ENCODE measurements around the gene CACNG8.

CACNG8 gene

DNA sequence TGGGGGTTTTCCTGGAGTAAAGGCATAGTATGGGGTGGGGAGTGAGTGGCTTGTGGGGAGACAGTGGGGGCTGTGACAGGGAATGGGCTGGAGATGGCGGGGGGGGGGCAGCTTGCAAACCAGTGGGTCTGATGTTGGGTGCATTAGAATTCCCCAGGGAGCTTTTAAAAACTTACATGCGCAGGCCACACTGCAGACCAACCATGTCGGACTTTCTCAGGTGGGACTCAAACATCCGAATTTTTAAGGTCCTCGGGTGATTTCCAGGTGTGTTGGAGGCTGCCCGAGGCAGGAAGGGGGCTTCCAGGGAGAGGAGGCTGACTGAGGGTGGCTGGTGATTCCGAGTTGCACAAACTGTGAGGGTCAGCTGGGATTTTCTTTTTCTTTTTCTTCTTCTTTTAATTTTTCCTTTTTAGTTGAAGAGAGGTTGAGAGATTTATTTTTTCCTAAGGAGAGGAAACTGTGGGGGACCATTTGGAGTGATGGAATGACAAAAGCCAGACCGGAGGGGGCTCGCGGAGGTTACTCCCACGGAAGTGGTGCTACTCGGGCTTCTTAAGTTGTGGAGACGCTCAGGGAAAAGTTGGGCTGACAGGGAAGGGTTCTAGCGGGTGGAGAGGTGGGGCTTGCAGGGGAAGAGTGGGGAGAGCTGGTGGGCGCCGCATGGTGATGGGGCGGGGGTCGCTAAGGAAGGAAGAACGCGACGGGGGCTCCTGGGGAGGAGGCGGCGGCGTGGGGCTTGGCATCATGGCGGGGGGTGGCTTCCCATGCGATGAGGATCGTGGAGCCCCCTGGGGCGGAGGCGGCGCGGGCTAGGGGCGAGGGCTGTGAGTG lies 997 bp upstream of the CACNG8 start:
- DNase-seq (ENCODE audit: low read depth), result no peak

DNA sequence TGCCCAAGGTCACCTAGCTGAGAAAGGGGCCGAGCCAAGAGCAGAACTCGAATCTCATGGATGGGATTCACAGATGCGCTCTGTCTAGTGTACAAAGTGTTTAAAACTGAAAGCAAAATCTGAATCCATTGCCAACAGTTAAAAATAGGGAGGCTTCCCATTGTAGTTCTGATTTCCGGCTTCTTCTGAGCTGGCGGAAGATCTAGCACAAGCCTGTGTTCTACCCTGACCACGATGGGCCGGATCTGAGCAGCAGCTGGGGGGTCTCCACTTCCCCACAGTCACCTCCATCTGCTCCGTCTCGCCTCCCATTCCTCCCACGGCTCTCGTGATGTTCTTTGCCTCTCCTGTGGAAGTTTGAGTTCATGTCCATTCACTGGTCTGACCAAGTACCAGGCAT lies 2.4 kb downstream of the CACNG8 start:
- no peak for DNase-seq (ENCODE audit: low read depth)

DNA sequence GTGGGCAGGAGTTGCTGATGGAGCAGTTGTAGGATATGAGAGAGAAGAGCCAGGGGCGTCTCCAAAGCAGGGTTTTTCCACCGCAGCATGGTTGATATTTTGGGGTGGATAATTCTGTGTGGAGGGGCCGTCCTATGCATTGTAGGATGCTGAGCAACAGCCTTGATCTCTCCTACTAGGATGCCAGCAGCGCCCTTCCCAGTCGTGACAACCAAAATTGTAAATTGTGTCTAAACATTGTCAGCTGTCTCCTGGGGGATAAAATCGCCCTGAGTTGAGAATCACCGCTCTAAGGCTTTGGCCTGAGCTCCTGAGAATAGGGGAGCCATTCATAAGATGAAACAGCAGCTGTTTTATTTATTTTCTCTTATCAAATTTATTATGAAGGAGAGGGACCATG lies 4.2 kb downstream of the CACNG8 start:
- no peak for DNase-seq (ENCODE audit: low read depth)

DNA sequence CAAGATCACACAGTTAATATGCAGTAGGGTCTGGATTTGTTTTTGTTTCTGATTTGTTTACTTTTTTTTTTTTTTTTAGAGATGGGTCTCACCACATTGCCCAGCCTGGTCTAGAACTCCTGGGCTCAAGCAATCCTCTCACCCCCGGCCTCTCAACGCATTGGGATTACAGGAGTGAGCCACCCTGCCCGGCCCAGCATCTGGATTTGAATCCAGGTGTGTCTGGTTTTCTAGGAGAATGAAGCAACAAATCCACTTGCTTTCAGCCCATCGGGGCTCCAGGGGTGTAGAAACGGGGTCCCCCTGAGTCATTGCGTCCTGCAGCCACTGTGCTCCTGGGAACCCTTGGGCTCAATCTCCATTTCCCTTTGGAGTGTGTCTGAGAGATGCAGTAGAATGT lies 6.6 kb downstream of the CACNG8 start:
- no peak for DNase-seq (ENCODE audit: low read depth)

DNA sequence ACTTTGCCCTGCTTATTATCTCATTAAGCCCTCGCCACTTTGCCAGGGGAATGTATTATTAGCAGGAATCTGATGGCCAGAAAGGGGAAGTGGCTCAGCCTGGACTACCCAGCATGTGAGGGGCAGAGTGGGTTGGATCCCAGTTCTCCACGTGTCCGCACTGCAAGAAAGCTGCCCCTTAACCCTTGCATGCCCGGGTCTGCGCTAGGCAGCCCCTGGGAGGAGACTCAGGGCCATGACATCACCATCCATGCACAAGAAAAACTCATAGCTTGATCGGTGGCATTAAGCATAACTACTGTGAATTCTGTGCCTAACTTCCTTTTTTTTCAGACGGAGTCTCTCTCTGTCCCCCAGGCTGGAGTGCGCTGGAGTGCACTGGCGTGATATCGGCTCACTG lies 8.9 kb downstream of the CACNG8 start:
- DNase-seq (ENCODE audit: low read depth), result no peak

DNA sequence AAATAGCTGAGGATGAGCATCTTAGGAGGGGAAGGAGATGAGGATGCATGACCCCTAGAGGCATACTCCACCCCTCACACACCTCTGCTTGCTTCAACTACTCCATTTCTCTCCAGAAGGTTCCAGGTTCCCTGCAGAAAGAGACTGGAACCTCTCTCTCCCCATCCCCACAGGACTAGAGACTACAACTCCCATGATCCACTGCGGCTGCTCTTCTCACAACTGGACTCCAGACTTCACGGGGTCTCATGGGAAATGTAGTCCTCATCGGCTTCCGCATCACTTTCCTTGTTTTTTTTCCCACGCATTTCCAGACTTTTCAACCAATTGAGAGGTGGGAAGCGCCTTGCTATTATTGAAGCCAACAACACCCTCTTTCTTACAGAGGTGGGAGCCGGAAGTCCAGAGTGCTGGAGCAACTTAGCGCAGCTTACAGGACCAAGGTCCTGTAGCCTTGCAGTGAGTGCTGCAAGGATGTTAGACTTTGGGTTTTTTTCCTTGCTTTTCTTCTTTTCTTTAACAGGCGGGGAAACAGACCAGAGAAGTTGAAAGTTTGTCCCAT lies 14.8 kb downstream of the CACNG8 start:
- peak; percentile 65 for DNase-seq (ENCODE audit: low read depth)

DNA sequence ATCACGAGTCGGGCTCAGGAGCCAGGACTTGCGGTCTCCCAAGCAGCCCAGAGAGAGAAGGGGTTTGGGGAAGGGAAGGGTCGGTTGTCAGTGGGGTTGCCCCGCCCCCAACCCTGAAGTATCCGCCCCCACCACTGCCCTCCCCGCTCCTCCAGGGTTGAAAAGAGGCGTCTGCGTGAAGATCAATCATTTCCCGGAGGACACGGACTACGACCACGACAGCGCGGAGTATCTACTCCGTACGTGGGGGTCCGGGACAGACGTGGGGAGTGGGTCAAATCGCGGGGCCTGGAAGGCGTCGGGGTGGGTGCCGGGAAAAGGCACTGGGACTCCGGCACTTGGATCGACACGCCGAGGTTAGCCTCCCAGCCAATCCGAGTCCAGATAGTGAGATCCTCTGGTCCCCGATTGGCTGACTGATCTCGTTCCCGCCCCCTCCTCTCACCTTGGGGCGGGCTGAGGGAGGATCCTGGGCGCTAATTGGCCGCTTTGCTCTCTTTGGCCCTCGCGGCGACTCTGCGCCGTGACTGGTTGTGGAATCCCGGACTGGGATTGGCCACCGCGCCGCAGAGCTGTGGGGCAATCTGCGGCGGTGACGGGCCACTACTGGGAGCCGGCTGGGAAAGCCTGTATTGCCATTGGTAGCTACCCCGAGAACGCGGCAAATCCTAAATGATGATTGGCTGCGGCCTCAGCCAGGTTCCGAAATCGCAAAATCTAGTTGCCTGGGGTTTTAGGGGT lies 15.4 kb downstream of the CACNG8 start:
- peak; percentile 89 for DNase-seq (ENCODE audit: low read depth)

DNA sequence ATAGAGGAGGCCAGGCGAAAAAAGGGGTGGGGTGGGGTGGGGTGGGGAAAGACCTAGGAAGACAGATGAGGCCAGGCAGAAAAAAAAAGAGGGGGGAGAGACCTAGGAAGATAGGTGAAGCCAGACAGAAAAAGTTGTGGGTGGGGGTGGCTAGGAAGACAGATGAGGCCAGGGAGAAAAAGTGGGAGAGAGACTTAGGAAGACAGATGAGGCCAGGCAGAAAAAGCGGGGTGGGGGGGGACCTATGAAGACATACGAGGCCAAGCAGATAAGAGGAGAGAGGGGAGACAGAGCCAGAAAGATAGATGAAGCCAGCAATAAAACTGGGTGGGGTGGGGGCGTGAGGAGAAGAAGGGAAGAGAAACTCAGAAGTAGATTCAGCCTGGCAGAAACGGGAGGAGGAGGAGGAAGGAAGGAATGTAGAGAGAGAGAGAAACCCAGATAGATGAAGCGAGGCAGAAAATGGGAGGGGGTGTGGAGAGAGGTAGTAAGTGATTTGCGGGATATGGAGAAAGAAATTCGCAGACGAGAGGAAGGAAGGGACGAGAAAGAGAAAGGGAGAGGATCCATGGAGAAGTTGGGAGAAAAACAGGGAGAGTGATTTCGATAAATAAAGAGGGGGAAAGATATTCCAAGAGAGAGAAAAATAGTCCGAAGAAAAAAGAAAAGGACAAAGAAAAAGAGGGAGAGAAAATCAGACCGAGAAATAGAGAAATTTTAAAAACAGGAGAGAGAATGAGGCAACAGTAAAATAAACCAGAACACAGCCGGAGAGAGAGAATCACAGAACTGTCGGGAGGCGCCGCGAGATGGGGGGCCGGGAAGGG lies 16.5 kb downstream of the CACNG8 start:
- DNase-seq (ENCODE audit: low read depth), result no peak

DNA sequence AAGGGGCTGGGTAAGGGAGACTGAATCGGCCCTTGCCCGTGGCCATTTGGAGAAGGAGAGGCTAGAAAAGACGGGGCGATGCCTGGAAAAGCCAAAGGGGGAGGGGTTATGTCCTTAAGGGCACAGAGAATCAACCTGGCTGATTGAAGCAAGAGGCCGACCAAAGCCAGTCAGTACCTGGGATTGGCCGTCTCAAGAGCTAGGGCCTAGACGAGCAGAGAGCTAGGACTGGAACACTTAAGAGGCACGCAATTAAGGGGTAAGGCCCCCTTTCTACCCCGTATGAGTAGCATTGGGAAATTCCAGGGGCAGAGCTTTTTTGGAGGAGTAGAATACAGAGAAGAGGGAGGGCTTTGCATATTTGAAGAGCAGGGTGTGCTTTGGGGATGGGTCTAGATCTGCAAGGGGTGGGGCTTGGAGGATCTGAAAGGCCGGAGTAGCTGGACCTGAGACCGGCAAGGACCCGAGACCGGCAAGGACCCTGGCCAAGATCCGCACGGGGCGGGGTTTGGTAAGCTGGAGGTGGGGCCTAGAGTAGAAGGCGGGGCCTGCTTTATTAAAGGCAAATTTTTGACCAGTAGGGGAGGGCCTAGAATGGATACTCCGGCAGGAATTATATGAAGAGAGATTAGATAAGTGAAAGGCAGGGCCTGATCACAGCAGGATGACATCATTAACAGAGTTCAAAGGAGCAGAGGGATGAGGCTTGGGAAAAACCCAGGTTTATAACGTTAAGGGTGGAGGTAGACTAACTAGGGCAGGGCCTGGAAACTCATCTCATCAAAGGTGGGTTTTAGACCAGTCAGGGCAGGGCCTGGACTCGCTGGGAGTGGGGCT lies 18.0 kb downstream of the CACNG8 start:
- DNase-seq (ENCODE audit: low read depth), result no peak

DNA sequence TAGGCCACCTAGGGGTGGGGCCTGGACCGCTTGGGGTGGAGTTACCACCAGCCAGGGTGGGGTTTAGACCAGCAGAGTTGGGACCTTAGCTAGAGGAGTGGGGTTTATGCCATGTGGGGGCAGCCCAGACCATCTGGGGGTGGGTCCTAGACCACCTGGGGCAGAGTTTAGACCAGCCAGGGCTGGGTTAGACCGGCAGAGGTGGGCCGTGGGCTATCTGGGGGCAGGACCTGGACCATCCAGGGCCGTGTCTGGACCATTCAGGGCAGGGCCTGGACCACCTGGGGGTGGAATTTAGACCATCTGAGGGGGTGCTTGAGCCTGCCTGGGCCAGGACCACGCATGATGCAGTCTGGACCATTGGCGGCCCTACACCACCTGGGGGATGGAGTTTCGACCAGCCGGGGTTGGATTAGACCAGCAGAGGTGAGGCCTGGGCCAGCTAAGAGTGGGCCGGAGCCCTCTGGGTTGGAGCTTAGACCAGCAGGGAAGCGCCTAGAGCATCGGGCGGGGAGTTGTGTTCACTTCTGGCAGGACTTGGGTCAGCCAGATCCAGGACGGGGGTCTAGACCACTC lies 18.7 kb downstream of the CACNG8 start:
- DNase-seq (ENCODE audit: low read depth), result no peak

DNA sequence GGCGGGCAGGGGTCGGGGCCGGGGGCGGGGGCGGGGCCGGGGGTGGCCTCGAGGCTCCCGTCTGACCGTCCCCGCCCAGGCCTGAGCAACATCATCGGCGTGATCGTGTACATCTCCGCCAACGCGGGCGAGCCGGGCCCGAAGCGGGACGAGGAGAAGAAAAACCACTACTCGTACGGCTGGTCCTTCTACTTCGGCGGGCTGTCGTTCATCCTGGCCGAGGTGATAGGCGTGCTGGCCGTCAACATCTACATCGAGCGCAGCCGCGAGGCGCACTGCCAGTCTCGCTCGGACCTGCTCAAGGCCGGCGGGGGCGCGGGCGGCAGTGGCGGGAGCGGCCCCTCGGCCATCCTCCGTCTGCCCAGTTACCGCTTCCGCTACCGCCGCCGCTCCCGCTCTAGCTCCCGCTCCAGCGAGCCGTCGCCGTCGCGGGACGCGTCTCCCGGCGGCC lies 19.3 kb downstream of the CACNG8 start:
- no peak for DNase-seq (ENCODE audit: low read depth)

DNA sequence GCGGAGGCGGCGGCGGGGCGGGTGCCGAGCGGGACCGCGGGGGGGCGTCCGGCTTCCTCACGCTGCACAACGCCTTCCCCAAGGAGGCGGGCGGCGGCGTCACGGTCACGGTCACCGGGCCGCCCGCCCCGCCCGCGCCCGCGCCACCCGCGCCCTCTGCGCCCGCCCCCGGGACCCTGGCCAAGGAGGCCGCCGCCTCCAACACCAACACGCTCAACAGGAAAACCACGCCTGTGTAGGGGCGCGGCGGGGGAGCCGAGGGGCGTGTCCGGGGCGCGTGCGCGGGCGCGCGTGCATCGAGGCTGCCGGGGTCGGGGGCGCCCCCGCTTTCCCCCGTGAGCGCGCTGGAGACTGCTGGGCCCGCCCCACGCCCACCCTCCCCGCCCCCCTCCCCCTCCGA lies 19.9 kb downstream of the CACNG8 start:
- no peak for DNase-seq (ENCODE audit: low read depth)

DNA sequence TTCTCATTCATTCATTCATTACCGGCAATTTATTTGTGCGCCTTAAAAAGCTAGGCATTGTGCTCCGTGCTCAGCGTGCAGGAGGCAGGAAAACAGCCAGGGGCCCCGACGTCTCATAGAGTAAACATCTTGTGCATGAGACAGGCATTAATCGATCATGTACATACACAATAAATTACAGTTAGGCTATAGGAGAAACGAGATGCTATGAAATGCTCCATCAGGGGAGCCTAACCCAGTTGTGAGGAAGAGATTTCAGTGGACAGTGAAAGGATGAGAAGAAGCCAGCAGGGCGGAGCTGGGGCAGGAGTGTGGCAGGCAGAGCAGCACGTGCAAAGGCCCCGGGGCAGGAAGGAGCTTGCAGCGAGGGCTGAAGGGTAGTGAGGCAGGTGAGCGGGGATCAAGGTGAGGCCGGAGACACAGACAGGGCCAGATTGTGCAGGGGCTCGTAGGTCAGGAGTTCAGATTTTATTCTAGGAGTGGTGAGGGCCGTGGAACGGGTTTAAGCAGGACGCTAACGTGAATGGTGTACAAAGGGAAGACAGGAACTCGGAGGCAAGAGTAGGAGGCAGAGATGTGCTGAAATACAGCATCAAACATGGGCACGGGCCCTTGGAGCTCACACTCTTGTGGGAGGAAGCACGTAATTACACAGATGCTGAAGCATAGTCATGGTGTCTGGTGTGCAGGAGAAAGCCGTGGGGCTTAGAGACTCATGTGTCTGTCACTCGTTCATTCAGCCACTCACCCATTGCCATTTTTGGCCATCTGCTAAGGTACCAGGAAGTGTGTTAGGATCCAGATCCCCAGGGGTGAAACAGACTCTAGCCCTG lies 20.9 kb downstream of the CACNG8 start:
- DNase-seq (ENCODE audit: low read depth), result no peak

DNA sequence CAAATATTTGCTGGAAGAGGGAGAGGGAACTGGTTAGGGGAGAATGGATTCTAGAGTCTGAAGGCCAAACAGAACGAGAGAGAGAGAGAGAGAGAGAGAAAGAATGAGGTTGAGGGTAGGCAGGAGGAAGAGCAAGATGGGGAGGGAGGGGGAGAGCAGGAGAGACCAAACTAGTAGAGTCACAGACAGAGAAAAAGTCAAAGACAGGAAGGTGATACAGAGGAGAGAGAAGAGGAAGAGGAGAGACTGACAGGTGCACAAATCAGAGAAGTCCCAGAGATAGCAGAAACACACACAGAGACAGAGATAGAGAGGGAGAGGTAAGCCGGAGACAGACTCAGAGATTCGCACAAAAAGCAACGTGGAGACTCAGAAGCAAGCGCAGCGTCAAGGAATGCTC lies 23.1 kb downstream of the CACNG8 start:
- no peak for DNase-seq (ENCODE audit: low read depth)

DNA sequence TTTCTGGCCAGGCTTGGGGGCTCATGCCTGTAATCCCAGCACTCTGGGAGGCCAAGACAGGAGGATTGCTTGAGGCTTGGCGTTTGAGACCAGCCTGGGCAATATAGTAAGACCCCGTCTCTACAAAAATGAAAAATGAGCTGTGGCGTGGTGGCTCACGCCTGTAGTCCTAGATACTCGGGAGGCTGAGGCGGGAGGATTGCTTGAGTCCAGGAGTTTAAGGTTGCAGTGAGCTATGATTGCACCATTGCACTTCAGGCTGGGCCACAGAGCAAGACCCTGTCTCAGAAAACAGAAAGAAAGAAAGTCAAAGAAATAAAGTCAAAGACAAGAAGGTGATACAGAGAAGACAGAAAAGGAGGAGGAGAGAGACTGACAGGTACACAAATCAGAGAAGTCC lies 26.2 kb downstream of the CACNG8 start:
- no peak for DNase-seq (ENCODE audit: low read depth)

DNA sequence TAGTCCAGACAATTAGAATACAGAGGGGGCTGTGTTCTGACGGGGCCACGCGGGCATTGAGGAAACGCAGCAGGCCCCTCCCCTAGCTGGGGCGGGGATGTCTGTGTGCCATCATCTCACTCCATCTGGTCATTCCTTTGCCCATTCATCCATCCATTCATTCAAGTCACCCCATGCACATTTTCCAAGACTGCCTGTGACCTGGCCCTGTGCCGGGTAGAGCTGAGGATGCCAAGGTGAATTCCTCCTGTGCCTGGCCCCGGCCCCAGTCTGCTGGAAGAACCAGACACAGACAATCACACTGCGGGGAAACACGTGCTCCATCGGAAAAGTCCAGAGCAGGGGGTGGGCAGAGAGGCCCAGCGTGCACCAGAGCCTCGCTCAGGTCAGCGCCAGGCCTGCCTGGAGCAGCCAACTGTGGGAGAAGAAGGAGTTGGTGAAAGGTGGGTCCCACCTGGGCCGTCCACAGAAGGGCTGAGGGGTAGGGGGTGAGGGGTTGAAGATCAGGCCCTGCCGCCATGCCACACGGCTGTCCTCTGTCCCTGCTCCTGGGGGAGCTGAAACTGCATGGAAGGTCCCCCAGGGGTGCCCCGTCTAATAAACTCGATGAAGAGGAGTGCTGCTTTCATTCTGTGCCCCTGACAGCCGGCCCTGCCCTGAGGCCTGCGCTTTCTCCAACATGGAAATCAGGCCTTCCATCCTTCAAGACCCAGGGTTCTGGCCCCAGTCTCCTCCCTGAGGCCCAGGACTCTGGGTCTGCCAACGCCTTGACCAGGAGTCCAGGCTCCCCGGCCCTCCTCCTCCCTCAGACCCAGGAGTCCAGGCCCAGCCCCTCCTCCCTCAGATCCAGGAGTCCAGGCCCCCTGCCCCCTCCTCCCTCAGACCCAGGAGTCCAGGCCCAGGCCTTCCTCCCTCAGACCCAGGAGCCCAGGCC lies 27.1 kb downstream of the CACNG8 start:
- no peak for DNase-seq (ENCODE audit: low read depth)

DNA sequence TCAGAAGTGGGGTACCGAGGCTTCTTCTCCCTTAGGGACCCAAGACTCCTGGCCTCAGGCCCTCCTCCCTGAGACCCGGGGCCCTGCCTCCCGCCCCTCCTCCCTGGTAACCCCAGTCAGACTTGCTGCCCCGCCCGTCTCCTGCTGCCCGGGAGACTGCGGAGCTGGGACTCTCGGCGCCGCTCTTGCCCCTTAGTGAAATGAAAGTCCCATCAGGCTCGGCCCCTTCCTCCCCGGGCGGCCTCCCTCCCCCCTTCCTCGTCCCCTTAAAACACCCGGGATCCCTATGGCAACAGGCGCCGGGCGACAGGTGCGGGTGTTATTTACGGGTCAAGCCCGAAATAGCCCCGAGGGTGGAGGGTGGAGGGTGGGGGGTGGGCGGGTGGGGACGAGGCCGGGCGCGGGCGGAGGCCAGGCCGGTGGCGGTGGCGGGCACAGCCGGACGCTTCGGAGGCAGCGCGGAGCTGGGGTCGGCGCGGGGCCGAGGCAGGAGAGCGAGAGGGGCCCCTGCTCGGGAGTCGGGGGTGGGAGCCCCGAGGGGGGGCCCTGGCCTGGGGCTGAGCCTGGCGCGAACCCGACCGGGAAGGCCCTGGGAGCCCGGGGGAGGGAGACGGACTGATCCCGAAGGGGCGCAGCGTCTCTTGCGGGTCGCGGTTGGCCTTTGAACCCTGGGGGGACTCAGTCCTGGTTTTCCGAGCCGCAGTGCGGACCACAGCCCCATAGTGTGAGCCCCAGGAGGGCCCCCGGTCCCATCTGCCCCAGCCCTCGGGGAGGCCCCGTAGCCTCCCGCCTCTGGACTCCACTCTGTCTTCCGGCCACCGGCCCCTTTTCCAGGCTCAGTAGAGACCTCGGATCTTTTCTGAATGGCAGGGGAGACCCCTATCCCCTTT lies 28.7 kb downstream of the CACNG8 start, which contains the start of gene CACNG6:
CACNG6 (plus strand) TSS at position 414 of the 890 bp plus-strand sequence. CDS start 1,241 bp downstream, outside the sequence.
- no peak for DNase-seq (ENCODE audit: low read depth)

DNA sequence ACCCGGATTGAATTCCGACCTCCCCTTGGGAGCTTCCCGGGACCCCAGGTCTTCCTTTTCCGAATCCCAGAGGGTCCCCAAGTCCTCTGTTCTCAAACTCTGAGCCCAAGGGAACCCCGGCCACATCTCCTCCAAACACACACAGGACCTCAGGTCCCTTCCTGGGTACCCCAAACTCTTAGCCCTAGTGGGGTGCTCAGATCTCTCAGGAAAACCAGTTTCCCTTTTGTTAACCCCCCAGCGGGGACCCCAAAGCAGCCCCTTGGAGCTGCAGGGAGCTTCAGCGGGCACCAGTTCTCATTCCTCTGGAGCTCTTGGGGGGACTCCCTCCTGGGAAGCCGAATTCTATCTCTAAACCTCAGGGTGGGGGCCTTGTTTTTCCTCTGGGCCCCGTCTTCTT lies 29.5 kb downstream of the CACNG8 start:
- no peak for DNase-seq (ENCODE audit: low read depth)

Data from non-pigmented ciliary epithelial cell (primary cell).